Activated CD4-positive, alpha-beta T cell treated with anti-CD3 and anti-CD28 coated beads for 24 hours (primary cell): ENCODE data around the gene UBE4B.

ENCODE experiments used
- DNase-seq, 2 donors: peaks; one replicate each; pipeline ENCODE4 v3.0.0-alpha.2; 2020; ENCODE audit warnings: low read depth in 2 of 2

Gene UBE4B

DNA sequence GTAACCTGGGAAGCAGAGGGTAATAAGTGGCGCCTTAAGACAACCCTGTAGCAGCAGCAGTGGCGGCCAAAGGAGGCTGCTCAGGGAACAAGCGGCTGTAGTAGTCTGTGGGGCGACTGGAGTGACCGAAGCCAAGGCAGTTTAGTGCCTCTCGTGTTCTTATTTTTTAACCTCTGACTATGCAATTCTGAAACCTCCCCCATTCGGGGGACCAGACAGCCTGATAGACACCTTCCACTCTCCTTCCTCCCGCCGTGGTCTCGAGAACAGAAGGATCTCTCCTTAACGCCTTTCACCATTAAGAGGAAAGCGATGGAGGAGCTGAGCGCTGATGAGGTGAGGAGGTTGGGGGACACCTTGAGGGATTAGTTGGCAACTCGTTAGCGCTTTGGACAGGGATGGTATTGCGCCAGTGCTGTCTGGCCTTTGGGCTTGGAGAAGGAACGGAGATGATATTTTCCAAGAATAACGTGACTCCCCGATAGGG, 644 bp downstream of the UBE4B start:
- peak in 1 of 2 donors; percentile 5 for DNase-seq

DNA sequence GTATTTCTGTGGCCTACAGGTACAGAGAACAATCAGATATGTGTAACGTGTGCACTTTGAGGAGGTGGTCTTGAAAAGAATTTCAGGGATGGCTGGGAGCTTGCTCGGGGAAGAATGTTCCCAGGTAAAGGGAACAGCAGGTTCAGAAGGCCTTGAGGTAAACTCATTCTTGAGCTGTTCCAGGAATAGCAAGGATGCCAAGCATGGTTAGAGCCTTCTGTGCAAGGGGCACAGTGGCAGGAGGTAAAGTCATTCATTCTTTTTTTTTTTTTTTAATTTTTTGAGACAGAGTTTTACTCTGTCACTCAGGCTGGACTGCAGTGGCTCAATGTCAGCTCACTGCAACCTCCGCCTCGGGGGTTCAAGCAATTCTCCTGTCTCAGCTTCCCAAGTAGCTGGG, 10.0 kb downstream of the UBE4B start:
- no peak for DNase-seq

DNA sequence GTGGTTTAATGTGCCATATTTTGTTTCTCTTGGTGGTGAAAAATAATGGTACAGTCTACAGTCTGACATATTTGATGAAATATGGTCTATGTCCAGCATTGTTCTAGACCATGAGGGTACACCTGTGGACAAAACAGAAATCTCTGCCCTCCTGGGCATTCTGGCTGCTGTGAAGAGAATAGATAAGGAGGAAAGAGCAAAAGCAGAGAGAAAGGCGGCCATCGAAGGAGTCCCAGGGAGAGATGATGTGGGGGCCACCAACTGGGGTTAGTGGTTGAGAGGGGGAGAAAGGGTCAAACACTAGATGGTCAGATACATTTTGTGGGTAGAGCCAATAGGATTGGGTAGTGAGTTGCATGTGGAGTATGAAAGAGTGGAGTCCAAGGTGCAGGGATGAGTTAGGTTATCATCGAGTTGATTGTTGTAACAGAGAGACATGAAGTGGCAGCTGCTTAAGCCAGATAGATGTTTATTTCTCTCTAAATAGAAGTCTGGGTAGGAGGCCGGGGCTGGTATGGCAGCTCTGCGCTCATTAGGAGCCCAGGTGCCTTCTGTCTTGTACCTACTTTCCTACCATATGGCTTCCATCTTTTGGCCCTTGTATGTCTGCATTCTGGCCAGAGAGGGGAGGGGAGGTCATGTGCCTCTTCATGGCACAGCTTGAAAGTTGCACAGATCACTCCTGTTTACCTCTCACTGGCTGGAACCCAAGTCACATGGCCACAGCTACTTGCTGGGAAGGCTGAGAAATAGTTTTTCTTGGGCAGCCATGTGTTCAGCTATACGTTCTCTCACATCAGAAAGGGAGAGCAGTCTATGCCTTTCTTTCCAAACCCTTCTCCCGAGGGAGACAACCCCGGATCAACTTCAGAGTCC, 13.0 kb downstream of the UBE4B start:
- DNase-seq = no peak

DNA sequence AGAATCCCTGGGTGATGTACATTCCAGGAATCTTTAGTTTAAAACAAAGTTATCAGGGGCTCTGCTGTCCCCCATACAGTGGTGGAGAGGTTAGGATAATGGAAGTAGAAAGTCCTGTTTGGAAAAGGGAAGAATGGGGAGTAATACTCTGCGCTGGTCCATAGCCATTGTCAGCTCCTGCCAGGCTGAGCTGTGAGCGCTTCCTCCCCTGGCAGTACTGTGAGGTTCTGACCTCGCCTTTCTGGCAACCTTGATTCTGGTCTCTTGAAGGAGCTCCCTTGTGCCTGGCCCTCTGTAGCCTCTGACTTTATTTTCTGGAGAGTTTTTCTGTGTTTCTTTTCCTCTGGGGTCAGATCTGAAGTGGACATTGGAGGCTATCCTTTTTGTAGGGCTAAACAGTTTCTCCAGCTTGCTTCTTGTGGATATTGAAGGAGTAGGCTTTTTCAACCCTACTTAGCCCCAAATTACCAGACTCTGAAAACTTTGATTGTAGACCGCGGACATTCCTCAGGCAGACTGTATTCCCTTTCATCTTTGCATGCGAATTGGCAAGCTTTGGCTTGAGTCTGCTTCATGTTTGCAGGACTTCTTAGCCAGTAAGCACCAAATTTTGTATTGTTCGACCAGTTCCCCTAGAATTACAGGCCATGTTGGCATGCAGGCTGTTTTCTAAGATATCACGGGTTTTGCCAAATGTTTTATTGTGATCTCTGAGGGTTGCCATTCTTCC, 13.8 kb downstream of the UBE4B start:
- DNase-seq = no peak

DNA sequence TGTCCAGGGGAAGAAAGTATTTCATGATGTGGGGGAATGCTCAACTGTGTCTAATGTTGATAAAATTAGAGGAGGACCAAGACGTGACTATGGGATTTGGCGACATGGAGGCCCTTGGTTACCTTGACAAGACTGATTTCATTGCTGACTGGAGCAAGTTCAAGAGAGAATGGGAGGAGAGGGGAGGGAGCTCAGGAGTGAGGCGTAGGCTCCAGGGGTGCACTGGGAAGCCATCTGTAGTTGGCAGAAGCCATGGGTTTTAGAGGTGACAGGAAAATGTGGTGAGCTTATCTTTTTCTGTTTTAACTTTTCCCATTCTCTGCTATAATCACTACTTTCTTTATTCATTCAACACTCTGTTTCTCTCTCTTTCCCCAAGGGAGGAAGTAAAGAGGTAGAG, 15.8 kb downstream of the UBE4B start:
- DNase-seq = no peak

DNA sequence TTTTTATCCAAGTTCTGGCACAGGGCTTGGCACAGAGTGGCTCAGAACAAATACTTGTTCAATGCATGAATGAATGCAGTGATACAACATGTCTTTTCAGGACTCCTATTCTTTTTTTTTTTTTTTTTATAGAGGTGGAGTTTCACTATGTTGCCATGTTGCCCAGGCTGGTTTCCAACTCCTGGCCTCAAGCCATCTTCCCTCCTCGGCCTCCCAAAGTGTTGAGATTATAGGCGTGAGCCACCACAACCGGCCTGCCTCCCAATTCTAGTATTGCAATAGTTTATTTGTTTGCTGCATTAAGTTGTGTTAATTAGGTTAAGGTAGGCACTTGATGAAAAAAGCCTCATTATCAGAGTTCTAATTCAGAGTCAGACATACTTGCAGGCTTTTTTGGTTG, 17.9 kb downstream of the UBE4B start:
- no peak for DNase-seq

DNA sequence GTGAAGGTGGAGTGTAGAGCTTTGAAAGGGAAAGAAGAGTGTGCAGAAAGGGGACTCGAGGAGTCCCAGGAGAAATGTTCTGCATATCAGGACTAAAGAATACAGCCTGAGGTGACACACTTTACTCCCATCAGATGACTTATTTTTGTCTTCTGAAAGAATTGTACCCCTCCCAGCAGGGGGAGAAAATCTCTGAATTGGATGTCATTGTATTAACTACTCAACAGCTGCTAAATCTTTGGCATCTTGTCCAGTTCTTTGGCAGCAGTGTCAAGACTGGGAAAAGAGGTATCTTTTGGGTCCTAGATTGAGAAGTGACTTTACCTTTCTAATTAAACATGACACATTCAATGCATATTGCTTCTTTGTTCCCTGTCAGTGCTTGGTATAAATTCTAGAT, 18.9 kb downstream of the UBE4B start:
- no peak for DNase-seq

DNA sequence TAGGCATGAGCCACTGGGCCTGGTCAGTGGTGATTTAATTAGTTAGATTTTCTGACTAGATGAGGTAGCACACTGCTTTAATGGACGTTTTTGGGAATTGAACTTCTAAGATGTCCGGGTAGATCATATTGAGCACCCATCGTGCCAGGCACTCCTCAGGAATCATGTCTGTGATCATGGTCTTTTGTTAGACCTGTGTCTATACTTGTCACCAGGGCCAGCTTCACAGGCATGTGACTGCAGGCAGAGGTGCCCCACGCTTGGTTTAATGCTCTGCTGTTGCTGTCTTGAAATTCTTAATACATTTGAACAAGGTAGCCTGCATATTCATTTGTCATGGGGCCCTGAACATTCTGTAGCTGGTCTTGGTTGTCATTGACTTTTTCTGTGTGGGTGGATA, 19.6 kb downstream of the UBE4B start:
- no peak for DNase-seq

DNA sequence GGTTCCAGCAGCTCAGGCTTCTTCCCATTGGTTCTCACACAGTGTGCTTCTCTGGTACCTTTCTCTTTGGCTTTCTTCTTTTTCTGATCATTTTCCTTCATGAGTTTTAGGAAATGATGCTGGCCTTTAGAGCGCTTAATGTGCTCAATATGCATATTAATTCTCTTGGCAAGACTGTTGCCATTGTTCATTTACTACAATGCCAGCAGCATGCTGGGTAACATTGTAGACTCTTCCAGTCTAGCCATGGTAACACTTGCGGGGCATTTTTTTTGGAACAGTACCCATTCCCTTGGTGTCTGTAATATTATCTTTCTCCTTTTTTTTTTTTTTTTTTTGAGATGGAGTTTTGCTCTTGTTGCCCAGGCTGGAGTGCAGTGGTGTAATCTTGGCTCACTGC, 21.7 kb downstream of the UBE4B start:
- no peak for DNase-seq

DNA sequence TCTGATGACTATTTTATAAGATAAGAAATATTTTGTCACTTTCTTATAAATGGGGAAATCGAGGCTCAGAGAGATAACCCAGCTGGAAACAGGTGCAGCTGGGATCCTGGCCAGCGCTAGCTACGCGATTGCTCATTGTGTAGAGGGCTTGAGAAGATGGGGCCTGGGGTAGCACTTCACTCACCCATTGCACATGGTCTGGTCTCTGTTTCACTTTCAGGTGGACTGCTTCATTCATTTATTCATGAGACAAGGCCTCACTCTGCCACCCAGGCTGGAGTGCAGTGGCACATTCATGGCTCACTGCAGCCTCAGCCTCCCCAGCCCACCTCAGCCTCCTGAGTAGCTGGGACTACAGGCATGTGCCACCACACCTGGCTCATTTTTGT, 23.8 kb downstream of the UBE4B start:
- no peak for DNase-seq

DNA sequence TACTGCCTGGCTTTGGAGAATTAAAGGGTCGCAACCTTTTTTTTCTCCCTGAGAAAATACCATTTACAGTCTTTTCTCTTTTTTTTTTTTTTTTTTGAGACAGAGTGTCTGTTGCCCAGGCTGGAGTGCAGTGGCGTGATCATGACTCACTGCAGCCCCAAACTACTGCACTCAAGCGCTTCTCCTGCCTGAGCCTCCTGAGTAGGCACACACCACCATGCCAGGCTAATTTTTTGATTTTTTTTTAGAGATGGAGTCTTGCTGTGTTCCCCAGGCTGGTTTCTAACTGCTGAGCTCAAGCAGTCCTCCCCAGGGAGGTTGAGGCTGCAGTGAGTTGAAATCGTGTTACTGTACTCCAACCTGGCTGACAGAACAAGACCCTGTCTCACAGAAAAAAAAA, 24.6 kb downstream of the UBE4B start:
- DNase-seq = no peak

DNA sequence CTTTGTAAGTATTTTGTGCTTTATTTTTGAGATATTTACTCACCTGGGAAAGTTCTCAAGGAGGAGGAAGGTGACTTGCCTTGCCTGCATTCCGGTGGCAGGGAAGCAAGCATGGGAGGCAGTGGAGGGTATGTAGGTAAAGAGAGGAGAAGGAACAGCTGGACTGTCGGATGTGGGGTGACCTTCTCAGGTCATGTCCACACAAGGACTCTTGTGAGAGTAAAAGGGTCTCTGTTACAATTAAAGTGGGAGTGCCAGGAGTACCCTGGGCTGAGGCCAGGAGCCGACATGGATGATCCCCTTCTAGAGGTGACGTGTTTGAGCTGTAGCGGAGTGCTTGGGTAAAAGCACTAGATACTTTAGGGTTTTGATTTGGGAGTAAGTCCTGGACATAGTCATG, 25.0 kb downstream of the UBE4B start:
- no peak for DNase-seq

DNA sequence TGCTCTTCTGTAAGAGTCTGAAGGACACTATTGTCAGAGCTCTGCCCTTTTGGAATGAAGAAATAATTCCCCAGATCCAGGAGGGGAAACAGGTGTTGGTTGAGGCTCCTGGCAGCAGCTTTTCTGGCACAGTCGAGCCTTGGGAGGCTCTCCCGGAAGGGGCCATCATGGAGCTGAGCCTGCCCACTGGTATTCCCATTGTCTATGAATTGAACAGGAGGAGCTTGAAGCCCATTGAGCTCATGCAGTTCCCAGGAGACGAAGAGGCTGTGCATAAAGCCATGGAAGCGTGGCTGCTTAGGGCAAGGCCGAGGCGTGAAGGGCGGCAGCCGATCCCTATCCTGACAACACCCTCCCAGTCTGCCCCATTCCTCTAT, 26.6 kb downstream of the UBE4B start:
- no peak for DNase-seq

DNA sequence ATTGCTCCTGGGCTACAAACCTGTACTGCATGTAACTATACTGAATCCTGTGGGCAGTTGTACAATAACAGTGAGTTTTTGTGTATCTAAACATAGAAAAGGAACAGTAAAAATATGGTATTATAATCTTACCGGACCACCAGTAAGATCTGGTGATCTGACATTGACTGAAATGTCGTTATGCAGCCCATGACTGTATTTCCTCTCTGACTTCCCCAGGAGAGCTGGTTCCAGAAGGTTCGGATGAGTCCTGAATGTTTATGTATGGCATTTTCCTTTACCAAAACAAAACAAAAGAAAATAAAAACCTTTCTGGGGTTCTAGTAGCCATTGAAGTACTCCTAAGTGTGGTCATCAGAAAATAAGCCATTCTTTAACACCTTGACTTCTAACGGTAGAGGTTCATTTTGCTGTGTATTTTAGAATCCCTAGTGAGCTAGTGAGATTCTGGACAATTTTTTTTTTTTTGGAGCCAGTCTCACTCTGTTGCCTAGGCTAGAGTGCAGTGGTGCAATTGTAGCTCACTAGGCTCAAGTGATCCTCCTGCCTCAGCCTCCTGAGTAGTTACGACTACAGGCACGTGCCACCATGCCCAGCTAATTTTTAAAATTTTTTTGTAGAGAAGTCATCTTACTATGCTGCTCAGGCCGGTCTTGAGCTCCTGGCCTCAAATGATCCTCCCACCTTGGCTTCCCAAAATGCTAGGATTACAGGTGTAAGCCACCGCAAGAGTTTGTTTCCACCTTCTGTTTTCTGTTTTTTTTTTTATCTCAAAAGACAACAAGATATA, 27.7 kb downstream of the UBE4B start:
- DNase-seq = no peak

DNA sequence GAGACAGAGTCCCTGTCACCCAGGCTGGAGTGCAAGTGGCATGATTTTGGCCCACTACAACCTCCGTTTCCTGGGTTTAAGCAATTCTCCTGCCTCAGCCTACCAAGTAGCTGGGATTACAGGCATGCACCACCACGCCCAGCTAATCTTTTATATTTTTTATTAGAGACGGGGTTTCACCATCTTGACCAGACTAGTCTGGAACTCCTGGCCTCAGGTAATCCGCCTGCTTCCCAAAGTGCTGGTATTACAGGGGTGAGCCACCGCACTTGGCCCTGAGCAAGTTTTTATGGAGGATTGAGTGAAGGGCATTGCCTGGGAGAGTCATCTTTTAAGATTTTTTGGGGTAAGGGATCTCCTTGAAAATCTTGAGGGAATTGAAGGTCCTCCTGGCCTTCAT, 28.5 kb downstream of the UBE4B start:
- no peak for DNase-seq

DNA sequence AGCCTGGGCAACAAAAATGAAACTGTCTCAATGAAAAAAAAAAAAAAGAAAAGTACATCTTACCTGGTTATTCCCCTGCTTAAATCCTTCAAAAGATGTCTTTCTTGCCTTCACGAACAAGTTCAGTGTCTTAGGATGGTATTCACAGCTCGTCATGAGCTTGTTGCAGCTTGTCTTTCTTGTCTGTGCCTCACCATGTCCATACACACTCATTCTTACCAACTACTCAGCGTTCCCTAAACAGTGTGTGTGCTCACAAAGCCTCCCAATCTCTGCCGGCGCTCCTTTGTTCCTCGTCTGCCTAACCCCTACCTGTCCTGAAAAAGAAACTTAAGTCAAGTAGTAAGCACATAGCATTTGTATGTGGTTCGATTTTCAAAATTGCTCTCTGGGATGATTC, 31.1 kb downstream of the UBE4B start:
- DNase-seq = no peak

DNA sequence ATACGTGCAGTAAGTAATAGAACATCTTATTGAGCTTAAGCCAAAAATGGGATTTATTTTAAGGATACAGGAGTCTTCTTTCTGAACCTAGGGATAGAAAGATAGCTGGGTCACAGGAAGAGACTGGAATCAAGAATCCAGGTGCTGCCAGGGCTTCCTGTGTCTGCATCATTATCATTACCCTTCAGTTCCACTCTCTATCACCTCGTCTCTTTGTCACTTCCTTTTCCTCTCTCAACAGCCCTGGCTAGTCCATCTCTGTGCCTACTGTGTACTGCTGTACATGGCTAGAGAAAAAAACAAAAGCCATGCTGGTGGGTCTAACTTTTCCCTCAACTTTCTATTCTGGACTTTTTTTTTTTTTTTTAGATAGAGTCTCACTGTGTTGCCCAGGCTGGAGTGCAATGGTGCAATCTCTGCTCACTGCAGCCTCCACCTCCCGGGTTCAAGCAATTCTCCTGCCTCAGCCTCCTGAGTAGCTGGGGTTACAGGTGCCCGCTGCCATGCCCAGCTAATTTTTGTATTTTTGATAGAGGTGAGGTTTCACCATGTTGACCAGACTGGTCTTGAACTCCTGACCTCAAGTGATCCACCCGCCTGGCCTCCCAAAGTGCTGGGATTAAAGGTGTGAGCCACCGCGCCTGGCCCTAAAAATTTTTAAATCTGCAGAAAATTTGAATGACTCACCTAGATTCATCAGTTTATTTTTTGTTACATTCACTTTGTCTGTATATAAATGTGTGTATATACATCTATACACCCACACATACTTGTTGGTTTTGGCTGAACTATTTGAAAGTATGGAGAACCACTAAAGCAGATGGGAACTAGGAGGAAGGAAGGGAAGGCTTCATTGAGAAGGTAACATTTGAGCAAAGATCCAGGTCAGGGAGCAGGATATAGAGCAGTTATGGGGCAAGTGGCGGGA, 31.9 kb downstream of the UBE4B start:
- DNase-seq = no peak

DNA sequence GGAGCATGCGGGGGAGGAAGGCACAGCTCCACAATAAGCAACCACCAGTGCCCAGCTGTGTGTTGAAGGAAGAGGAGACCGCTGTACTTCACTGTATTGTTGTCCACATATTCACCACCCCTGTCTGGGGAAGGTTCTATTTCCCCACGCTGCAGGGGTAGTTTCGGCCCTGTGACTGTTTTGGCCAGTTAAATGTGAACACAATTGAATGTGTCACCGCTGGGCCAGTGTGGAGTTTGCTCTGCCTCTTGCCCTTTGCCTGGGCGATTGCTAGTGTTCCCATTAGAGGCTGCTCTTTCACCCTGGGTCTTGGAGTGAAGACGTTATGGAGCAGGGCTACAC, 32.6 kb downstream of the UBE4B start:
- DNase-seq = no peak

DNA sequence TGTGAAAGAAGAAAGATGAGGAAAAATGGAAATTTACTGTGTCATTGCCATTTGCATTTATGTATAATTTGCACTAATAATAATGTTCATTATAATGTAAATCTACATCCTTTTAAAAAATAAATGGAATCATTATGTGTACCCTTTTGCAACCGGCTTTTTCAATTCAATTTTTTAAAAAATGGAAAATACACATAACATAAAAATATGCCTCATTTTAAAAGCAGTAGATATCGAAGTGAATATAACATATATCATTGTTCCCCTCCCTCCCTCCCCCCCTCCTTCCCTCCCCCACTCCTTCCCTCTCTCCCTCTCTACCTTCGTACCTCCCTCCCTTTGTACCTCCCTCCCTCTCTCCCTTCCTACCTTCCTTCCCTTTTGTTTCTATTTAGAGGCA, 33.0 kb downstream of the UBE4B start:
- no peak for DNase-seq

DNA sequence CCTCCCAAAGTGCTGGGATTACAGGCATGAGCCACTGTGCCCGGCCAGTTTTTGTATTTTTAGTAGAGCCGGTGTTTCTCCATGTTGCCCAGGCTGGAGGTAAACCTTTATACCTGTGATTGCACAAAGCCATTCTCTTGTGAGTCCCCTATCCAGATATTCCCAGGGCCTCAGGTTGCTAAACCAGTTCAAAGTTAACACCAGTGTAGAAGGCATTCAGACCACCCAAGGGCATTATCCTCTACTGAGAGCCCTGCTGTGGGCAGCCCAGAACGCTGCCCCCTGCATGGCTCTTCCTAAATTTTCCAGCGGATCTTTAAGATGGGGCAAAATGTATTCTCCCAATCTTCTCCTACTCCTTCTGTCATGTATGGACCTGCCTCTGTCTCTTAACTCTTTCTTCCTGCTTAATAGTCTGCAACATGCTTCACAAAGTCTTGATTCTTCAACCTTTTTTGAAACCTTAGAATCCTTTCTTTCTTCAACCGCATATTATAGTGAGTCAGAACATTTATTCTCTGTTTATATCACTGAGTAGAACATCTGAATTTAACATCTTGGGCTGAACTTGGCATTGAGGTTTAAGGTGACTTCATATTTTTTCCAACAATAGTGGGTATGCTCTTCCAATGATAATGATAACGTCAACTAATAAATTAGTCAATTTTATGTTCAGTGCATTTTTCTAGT, 36.0 kb downstream of the UBE4B start:
- no peak for DNase-seq

DNA sequence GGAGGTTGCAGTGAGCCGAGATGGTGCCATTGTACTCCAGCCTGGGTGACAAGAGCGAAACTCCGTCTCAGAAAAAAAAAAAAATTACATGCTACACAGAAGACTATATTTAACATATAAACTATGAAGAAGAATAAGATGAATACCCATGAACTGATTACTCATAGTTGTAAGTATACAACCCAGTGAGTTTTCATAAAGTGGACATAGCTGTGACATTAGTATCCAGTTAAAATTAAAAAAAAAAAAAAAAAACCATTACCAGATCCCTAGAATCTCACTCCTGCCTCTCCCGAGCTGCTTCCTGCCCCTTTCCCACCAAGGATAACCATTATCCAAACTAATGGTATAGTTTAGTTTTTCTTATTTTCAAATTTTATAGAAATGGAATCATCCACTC, 37.4 kb downstream of the UBE4B start:
- no peak for DNase-seq
